Stimulated activated naive CD4-positive, alpha-beta T cell (primary cell): Measurements from ENCODE around the gene KRTAP10-10.
"Not testable (repeated sequence)": the region's sequence is repeated elsewhere in the genome, so short reads cannot be mapped to it uniquely, and the experiment has no call there.

Experiments
- DNase-seq, 6 experiments: peaks; one replicate each; lab custom pipeline; 2025; lab: John Stamatoyannopoulos, UW

The KRTAP10-10 gene

GRCh38 chr21:44682580-44683151, 45.5 kb downstream of the KRTAP10-10 start:
- DNase-seq: no peak

DNA sequence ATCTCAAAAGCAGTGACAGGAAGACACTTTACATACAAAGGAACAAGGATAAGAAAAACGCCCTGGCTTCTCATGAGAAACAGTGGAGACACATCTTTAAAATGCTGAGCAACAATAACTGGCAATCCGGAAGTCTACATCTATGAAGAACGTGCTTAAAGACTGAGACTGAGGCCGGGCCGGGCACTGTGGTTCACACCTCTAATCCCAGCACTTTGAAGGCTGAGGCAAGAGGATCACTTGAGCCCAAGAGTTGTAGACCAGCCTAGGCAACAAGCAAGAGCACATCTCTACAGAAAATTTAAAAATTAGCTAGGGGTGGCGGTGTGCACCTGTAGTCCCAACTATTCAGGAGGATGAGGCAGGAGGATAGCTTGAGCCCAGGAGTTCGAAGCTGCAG, 46.9 kb downstream of the KRTAP10-10 start:
- DNase-seq: no peak

DNA sequence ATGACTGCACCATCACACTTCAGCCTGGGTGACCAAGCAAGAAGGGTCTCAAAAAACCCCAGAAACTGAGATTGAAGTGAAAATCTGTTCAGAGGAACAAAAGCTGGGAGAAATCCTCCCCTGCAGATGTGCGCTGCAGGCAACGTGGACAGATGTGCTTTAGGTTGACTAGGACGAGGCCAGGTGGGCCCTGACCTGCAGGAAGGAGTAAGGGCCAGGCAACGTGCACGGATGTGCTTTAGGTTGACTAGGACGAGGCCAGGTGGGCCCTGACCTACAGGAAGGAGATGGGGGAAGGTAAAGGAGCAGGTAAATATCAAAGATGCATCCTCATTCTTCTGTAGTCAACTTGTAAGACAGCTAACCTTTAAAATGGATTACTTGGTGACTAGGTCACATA, 47.3 kb downstream of the KRTAP10-10 start:
- DNase-seq: no peak

- DNase-seq: not testable (repeated sequence)
Measured at GRCh38 chr21:44685050-44685449, 47.9 kb downstream of the KRTAP10-10 start.

GRCh38 chr21:44686000-44686781, 49.0 kb downstream of the KRTAP10-10 start:
- DNase-seq: no peak

DNA sequence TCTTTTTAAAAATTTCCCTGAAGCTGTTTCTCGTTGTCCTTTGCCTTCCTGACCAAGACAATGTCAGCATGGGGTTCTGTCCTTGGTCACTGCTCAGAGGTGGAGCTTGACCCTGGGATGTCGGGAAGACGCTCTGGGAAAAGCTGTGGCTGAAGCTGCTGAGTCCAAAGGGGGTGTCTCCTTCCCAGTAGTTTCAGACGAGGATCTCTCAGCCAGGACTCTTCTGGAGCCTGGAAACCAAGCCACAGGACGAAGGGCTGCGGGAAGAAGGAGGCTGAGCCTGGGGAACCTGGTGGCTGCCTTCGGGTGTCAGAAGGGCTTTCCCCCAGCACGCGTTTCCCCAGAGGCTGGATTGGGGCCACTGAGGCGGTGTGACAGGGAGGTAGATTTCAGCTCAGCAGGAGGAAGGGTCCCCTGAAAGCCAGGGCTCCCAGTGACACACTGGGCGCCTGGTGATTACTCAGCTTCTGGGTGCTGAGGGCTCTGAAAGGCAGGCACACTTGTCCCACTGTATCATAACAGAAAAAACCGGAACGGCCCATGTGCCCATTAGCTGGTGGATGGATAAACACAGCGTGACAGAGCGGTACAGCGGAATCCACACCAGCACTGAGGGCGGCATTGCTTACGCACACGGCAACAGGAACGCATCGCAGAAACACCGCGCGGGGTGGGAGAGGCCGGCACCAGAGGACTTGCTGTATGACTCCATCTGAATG, 49.8 kb downstream of the KRTAP10-10 start:
- no peak for DNase-seq

DNA sequence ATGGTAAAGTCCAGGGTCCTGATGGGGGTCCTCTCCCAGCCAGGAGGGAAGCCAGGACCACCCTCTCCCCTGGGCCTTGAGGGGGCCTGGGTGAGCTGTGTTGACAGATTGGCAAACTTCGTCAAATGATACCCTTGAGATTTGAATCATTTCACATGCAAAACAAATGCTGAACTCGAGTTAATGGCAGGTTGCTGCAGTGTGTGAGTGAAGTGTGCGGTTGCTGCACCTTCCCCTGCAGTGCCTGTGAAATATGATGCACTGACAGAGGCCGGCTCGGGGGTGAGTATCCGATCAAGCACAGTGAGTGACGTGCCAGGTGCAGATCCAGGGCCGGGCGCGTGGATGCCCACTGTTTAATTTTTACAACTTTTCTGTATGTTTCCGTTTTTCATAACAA, 50.5 kb downstream of the KRTAP10-10 start:
- DNase-seq: no peak
